ENCODE results near the gene TMEM198. TPM values are rescaled to one million over a fixed set of nuclear protein-coding genes. Genes with fewer than 3 reads are reported as not detected.

Gene TMEM198
- total and polyA plus RNA-seq, 9 of the 15 experiments (the other 6 are each of a cell fraction or from before 2014, with no cell fraction given) = 0.03 to 3.8 (median 1.0) TPM

DNA sequence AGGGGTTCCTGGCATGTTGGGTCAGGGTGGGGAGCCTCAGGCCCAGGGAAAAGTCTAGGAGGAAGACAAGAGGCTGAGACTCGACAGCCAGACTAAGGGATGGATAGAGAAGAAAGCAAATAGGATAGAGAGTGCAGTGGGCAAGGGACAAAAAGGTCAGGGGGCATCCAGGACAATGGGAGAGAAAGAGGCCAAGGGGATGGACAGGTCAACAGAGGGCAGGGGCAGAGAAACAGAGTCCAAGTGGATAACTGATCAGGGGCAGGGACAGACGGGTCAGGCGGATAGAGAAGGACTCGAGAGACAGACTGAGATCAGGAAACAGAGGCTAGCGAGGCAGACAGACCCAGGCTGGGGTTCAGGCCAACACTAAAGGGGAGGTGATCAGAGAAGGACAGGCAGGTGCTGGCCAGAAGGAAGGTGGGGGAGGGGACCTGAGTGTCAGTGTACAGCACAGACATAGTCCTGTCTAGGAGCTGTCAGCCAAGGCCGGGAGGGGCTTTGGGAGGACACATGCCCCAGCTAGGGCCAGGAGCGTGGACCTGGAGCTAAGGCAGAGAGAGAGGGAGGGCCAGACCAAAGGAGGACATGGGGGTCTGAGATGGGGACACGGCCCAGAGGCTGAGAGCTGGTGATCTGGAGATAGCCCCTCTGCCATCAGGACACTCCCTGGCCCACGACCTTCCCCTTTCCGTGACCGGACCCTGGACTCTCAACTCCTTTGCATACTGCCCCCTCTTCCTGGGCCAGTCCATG lies 17.3 kb upstream of the TMEM198 start (continued):
- TF ChIP-seq, protein P1, sequence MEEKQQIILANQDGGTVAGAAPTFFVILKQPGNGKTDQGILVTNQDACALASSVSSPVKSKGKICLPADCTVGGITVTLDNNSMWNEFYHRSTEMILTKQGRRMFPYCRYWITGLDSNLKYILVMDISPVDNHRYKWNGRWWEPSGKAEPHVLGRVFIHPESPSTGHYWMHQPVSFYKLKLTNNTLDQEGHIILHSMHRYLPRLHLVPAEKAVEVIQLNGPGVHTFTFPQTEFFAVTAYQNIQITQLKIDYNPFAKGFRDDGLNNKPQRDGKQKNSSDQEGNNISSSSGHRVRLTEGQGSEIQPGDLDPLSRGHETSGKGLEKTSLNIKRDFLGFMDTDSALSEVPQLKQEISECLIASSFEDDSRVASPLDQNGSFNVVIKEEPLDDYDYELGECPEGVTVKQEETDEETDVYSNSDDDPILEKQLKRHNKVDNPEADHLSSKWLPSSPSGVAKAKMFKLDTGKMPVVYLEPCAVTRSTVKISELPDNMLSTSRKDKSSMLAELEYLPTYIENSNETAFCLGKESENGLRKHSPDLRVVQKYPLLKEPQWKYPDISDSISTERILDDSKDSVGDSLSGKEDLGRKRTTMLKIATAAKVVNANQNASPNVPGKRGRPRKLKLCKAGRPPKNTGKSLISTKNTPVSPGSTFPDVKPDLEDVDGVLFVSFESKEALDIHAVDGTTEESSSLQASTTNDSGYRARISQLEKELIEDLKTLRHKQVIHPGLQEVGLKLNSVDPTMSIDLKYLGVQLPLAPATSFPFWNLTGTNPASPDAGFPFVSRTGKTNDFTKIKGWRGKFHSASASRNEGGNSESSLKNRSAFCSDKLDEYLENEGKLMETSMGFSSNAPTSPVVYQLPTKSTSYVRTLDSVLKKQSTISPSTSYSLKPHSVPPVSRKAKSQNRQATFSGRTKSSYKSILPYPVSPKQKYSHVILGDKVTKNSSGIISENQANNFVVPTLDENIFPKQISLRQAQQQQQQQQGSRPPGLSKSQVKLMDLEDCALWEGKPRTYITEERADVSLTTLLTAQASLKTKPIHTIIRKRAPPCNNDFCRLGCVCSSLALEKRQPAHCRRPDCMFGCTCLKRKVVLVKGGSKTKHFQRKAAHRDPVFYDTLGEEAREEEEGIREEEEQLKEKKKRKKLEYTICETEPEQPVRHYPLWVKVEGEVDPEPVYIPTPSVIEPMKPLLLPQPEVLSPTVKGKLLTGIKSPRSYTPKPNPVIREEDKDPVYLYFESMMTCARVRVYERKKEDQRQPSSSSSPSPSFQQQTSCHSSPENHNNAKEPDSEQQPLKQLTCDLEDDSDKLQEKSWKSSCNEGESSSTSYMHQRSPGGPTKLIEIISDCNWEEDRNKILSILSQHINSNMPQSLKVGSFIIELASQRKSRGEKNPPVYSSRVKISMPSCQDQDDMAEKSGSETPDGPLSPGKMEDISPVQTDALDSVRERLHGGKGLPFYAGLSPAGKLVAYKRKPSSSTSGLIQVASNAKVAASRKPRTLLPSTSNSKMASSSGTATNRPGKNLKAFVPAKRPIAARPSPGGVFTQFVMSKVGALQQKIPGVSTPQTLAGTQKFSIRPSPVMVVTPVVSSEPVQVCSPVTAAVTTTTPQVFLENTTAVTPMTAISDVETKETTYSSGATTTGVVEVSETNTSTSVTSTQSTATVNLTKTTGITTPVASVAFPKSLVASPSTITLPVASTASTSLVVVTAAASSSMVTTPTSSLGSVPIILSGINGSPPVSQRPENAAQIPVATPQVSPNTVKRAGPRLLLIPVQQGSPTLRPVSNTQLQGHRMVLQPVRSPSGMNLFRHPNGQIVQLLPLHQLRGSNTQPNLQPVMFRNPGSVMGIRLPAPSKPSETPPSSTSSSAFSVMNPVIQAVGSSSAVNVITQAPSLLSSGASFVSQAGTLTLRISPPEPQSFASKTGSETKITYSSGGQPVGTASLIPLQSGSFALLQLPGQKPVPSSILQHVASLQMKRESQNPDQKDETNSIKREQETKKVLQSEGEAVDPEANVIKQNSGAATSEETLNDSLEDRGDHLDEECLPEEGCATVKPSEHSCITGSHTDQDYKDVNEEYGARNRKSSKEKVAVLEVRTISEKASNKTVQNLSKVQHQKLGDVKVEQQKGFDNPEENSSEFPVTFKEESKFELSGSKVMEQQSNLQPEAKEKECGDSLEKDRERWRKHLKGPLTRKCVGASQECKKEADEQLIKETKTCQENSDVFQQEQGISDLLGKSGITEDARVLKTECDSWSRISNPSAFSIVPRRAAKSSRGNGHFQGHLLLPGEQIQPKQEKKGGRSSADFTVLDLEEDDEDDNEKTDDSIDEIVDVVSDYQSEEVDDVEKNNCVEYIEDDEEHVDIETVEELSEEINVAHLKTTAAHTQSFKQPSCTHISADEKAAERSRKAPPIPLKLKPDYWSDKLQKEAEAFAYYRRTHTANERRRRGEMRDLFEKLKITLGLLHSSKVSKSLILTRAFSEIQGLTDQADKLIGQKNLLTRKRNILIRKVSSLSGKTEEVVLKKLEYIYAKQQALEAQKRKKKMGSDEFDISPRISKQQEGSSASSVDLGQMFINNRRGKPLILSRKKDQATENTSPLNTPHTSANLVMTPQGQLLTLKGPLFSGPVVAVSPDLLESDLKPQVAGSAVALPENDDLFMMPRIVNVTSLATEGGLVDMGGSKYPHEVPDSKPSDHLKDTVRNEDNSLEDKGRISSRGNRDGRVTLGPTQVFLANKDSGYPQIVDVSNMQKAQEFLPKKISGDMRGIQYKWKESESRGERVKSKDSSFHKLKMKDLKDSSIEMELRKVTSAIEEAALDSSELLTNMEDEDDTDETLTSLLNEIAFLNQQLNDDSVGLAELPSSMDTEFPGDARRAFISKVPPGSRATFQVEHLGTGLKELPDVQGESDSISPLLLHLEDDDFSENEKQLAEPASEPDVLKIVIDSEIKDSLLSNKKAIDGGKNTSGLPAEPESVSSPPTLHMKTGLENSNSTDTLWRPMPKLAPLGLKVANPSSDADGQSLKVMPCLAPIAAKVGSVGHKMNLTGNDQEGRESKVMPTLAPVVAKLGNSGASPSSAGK (IDR thresholded peaks at IDR 0.05) = no peak
- TF ChIP-seq PCBP2 (IDR thresholded peaks at IDR 0.05; ENCODE audit: low read depth, low read length, poor library complexity, severe bottlenecking) (no peak), ELF4 (CRISPR knock-in tag; IDR thresholded peaks at IDR 0.05) (0 out of 2 replicates have a peak, but pooled peaks have one; percentile 50), DNMT1 (IDR thresholded peaks at IDR 0.05) (no peak), RFX7 (CRISPR knock-in tag; IDR thresholded peaks at IDR 0.05) (no peak)
- TF ChIP-seq, protein P2, sequence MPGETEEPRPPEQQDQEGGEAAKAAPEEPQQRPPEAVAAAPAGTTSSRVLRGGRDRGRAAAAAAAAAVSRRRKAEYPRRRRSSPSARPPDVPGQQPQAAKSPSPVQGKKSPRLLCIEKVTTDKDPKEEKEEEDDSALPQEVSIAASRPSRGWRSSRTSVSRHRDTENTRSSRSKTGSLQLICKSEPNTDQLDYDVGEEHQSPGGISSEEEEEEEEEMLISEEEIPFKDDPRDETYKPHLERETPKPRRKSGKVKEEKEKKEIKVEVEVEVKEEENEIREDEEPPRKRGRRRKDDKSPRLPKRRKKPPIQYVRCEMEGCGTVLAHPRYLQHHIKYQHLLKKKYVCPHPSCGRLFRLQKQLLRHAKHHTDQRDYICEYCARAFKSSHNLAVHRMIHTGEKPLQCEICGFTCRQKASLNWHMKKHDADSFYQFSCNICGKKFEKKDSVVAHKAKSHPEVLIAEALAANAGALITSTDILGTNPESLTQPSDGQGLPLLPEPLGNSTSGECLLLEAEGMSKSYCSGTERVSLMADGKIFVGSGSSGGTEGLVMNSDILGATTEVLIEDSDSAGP (CRISPR knock-in tag; IDR thresholded peaks at IDR 0.05) = no peak

All from K562 (cell line).